ENCODE data around the gene N4BP2L1. TPM values are rescaled to one million over a fixed set of nuclear protein-coding genes. Genes with fewer than 3 reads are reported as not detected.
"Not testable (repeated sequence)": the region's sequence is repeated elsewhere in the genome, so short reads cannot be mapped to it uniquely, and the experiment has no call there.

N4BP2L1 gene
- total RNA-seq, 2 experiments from 2014 or later = 10.7 to 12.9 TPM

- ChIA-PET CTCF (interaction anchor here (1.3 kb wide), 1 partner anchor 20 kb away, joined by 4 read pairs; the partner anchor contains the start of gene N4BP2L1), POLR2A (no interaction called here)
Observed at GRCh38 chr13:32408296-32409000, 19.5 kb downstream of the N4BP2L1 start.

GRCh38 chr13:32407854-32408253, 20.1 kb downstream of the N4BP2L1 start:
- ChIA-PET POLR2A (no interaction called here), CTCF (interaction anchor here (1.3 kb wide), 1 partner anchor 20 kb away, joined by 4 read pairs; the partner anchor contains the start of gene N4BP2L1)

- ChIA-PET POLR2A (no interaction called here), CTCF (no interaction called here)
Observed at GRCh38 chr13:32403108-32403507, 24.8 kb downstream of the N4BP2L1 start.

- CTCF ChIA-PET = interaction anchor here (0.5 to 1.3 kb wide), 2 partner anchors 76 to 111 kb away, joined by 3 to 4 read pairs; partner anchors contain the start of genes BRCA2 and ZAR1L
- POLR2A ChIA-PET = no interaction called here
Observed at GRCh38 chr13:32391101-32391619, 36.8 kb downstream of the N4BP2L1 start.

- CTCF ChIA-PET = interaction anchor here (1.3 kb wide), 1 partner anchor 75 kb away, joined by 4 read pairs; the partner anchor contains the start of genes BRCA2 and ZAR1L
- POLR2A ChIA-PET = interaction anchor here (1.0 kb wide), 1 partner anchor 75 kb away, joined by 4 read pairs; no protein-coding TSS in a partner anchor
Observed at GRCh38 chr13:32390484-32390883, 37.4 kb downstream of the N4BP2L1 start.

- POLR2A ChIA-PET = interaction anchor here (1.0 kb wide), 1 partner anchor 74 kb away, joined by 4 read pairs; no protein-coding TSS in a partner anchor
Observed at GRCh38 chr13:32390048-32390447, 37.9 kb downstream of the N4BP2L1 start.

GRCh38 chr13:32385410-32385809, 42.5 kb downstream of the N4BP2L1 start:
- ChIA-PET POLR2A (no interaction called here), CTCF (no interaction called here)

More at GRCh38 chr13:32390048-32390447, 37.9 kb downstream of the N4BP2L1 start:
- CTCF ChIA-PET = interaction anchor here (1.3 kb wide), 1 partner anchor 75 kb away, joined by 4 read pairs; the partner anchor contains the start of genes BRCA2 and ZAR1L

DNA sequence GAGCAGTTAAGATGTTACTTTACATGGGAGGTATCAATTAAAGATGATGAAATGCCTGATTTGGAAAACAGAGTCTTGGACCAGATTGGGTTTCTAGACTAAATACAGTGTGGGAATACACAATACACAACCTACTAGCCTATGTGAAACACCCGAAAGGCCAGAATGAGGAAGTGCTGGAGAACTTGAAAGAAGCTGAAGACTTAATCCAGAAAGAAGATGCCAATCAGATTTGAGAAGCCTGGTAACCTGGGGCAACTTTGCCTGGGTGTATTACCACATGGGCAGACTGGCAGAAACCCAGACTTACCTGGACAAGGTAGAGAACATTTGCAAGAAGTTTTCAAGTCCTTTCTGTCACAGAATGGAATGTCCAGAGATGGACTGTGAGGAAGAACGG, 43.2 kb downstream of the N4BP2L1 start:
- ChIA-PET CTCF (no interaction called here), POLR2A (no interaction called here)

- ChIA-PET CTCF (no interaction called here), POLR2A (no interaction called here)
Observed at GRCh38 chr13:32383836-32384618, 43.9 kb downstream of the N4BP2L1 start.

DNA sequence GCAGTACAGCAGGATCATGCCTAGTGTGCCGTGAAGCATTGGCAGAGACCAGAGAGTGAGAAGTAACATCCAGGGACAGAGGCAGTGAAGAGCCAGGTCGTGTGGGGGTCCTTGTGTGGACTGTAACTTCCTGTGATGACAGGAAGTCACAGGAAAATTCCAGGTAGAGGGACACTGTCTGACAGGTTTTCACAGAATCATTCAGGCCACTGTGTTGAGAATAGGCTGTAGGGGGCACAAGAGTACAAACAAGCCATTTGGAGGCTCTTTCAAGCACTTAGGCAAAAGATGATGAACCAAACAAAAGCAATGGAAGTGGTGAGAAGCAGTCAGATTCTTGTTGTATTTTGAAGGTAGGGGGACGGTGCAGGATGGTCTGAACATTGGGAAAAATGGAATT, 46.4 kb downstream of the N4BP2L1 start:
- ChIA-PET CTCF (interaction anchor here (0.7 kb wide), 1 partner anchor 201 kb away, joined by 3 read pairs; no protein-coding TSS in a partner anchor), POLR2A (no interaction called here)

- CTCF ChIA-PET = no interaction called here
- POLR2A ChIA-PET = no interaction called here
Observed at GRCh38 chr13:32378012-32378411, 49.9 kb downstream of the N4BP2L1 start.

- POLR2A ChIA-PET = no interaction called here
- CTCF ChIA-PET = no interaction called here
Observed at GRCh38 chr13:32376642-32377415, 51.1 kb downstream of the N4BP2L1 start.

DNA sequence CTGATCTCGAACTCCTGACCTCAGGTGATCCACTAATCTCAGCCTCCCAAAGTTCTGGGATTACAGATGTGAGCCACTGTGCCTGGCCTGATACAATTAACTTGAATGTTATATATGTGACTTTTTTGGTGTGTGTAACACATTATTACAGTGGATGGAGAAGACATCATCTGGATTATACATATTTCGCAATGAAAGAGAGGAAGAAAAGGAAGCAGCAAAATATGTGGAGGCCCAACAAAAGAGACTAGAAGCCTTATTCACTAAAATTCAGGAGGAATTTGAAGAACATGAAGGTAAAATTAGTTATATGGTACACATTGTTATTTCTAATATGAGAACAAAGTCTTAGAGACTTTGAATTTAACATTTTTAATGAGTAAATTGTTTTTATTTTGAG, 57.1 kb downstream of the N4BP2L1 start:
- ChIA-PET POLR2A (no interaction called here), CTCF (no interaction called here)

- ChIA-PET CTCF (interaction anchor here (0.7 kb wide), 2 partner anchors 40 to 315 kb away, joined by 3 to 6 read pairs; no protein-coding TSS in a partner anchor), POLR2A (no interaction called here)
Observed at GRCh38 chr13:32362574-32362973, 65.4 kb downstream of the N4BP2L1 start.

- POLR2A ChIA-PET, CTCF ChIA-PET: not testable (repeated sequence)
Observed at GRCh38 chr13:32355935-32356334, 72.0 kb downstream of the N4BP2L1 start.

- ChIA-PET CTCF (no interaction called here), POLR2A (no interaction called here)
Observed at GRCh38 chr13:32354040-32354439, 73.9 kb downstream of the N4BP2L1 start.

DNA sequence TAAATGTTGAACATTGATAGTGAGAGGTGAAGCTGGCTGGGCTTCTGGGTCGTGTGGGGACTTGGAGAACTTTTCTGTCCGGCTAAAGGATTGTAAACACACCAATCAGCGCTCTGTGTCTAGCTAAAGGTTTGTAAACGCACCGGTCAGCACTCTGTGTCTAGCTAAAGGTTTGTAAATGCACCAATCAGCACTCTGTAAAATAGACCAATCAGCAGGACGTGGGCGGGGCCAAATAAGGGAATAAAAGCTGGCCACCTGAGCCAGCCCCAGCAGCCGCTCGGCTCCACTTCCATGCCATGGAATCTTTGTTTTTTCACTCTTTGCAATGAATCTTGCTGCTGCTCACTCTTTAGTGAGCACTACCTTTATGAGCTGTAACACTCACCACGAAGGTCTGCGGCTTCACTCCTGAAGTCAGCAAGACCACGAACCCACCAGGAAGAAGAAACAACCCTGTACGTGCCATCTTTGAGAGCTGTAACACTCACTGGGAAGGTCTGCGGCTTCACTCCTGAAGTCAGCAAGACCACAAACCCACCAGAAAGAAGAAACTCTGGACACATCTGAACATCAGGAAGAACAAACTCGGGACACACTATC, 77.0 kb downstream of the N4BP2L1 start:
- CTCF ChIA-PET = not testable (repeated sequence)
- POLR2A ChIA-PET = interaction anchor here (0.7 kb wide), 1 partner anchor 148 kb away, joined by 3 read pairs; no protein-coding TSS in a partner anchor
